Right ventricle myocardium superior (tissue), 1 donor: Measurements from ENCODE around the gene MCM9. TPM values are rescaled to one million over a fixed set of nuclear protein-coding genes. Genes with fewer than 3 reads are reported as not detected.

Experiments used
- ATAC-seq: fragments of 200-7000 bp; cut with Tn5 transposase; one replicate; pipeline ENCODE4 v1.9.1; 2020; ENCODE audit warnings: mild to moderate bottlenecking; ENCODE audit not compliant: poor library complexity
- DNase-seq: peaks from one replicate; pipeline ENCODE4 v3.0.0-alpha.2; 2020
- intact Hi-C: fragments of 100-400 bp; cut with DNase I; formaldehyde crosslinking; loops from one replicate; pipeline ENCODE4 v1.11.2; 2022
- total RNA-seq: library from RNA; stranded (reverse); fragmentation: NEBNext Ultra II Directional; extraction: Animal tissue kit (Norgen Biotek cat#: 25700); gene quantifications from one replicate; pipeline ENCODE4 v1.2.1, GENCODE V29; 2021
- donor health status: DM: no; HTN: yes; CAD: no; lungs with severe emphysema.

The MCM9 gene
- total RNA-seq, 1 donor from 2014 or later: 4.8 TPM

- DNase-seq (no peak), ATAC-seq (no peak)
- intact Hi-C loops: no loop called here
Measured at GRCh38 chr6:118897386-118897785, 37.6 kb downstream of the MCM9 start.

- intact Hi-C loops: no loop called here
- no peak for ATAC-seq
- DNase-seq: no peak
Measured at GRCh38 chr6:118896339-118897136, 38.4 kb downstream of the MCM9 start.

DNA sequence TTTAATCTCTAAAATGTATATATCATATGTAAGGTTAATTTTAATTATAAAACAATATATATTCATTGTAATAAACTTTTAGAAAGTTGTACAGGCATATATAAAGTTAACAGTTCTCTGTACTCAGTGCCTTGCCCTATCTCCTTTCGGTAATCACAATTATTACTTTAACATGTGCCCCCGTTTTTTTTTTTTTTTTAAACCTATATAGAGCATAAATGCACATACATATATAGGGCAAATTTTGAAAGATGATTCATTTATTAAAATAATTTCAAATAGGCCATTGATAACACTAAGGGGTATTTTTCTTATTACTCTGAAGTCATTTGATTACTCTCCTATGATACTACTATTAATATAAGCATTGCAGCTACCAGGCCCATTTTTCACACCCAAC, 39.1 kb downstream of the MCM9 start:
- DNase-seq (no peak), ATAC-seq (no peak)
- intact Hi-C loops: no loop called here

GRCh38 chr6:118895261-118895560, 39.7 kb downstream of the MCM9 start:
- DNase-seq (no peak), ATAC-seq (no peak)
- intact Hi-C loops: no loop called here

- peak; percentile 75 for ATAC-seq
- DNase-seq: peak; percentile 79
- intact Hi-C loops: no loop called here
Measured at GRCh38 chr6:118894425-118895260, 40.3 kb downstream of the MCM9 start.

DNA sequence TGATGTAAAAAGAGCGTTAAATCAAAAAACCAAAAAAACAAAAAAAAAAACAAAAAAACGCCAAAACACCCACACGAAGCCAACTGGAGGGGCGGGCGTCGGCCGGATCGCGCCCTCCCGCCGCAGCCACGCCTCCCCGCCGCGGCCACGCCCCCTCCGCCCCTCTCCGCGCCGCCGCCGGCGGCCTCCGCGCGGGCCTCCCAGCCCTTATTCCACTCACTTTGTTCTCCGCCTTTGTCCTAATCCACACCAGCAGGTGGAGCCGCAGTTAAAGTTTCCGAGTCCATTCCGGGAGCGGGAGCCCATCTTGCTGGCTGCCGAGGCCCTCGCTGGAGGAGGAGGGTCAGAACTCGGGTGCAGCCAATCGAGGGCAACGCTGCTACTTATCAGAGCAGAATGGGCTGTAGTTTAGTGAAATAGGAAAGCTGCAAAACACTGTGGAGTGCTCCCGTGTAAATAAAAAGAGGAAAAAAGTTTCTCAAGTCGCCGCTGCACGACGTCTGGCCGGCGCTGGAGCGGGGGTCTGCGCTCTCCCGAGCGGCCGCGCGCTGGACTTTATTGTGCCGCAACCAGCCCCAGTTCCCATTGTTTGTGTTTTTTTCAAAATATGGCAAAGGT, 41.0 kb downstream of the MCM9 start, which contains the start of gene ASF1A:
Gene ASF1A (plus strand): TSS at position 346 of the 618 bp plus-strand sequence. CDS start 262 bp downstream, at position 608.
- intact Hi-C loops: no loop called here
- DNase-seq: peak; percentile 97
- ATAC-seq: peak; percentile 93

GRCh38 chr6:118893064-118893806, 41.7 kb downstream of the MCM9 start:
- DNase-seq (no peak), ATAC-seq (peak; percentile 26)
- intact Hi-C loops: no loop called here

DNA sequence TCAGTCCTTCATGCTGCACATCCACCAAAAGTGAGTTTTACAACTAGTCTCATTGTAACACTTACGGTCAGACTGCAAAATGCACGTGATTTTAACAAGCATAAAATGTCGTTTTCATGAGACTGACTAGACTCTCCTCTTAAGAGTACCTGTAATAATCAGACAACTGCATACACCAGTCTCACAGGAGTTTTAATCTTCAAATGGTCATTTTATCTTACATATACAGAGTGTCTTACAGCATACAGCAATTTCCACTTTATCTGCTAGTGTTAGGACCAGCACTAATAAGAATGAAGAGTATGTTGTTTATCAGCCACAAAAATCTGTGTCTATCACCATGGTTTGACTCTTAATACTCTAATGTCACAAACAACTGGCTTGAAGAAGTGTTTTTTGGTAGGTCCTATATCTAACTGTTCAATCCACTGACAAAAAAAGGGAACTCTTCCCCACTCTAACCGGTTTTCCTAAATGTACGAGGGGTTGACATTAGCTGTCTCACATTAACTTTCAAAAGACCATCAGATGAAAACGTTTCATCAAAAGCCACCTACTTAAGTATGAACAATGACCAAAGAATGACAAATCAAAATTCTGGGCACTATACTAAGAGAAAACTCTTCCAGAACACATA, 42.5 kb downstream of the MCM9 start:
- DNase-seq (no peak), ATAC-seq (no peak)
- intact Hi-C loops: no loop called here

DNA sequence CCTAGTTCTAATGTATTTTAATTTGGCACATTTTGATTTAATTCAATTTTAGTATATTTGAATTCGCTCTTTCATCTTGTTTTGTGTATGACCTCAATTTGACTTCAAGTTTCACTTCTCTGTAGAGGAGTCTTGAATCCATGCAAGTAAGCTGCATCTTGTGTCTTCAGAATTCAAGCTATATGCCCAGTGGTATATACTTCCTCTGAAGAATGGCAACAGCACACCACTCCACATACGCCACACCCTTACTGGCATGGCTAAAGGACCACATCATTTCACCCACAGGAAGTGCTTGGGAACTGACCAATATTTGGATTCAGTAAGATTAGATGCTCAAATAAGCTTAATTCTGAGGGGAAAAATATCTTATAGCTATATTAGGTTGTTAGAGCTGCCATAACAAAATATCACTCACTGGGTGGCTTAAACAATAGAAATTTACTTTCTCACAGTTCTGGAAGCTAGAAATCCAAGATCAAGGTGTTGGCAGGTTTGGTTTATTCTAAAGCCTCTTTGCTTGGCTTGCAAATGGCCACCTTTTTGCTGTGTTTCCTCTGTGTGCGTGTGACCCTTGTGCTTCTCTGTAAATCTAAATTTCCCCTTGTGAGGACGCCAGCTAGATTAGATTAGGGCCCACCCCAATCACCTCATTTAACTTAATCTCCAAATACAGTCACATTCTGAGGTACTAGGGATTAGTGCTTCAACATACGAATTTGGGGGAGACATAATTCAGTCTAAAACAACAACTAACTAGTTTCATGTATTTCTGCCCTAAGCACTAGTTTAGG, 43.8 kb downstream of the MCM9 start:
- DNase-seq (no peak), ATAC-seq (no peak)
- intact Hi-C loops: no loop called here

DNA sequence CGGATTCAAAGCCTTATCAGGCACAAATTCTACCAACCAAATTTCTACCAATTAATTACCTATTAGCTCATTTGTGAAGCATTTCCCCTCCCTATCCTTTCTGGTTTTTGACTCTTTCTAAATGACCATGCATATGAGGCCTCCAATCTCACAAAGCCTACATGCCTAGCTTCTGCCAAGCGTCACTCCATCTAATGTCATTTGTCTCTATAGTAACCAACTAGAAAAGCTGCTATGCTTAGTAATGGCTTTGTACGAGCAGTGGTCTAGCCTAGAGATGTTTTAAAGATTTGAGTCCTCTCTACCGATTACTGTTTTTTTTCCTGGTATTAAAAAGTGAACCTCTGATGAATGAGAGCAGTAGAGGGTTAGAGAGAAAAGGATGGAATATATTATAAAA, 45.8 kb downstream of the MCM9 start:
- no peak for ATAC-seq
- intact Hi-C loops: no loop called here

DNA sequence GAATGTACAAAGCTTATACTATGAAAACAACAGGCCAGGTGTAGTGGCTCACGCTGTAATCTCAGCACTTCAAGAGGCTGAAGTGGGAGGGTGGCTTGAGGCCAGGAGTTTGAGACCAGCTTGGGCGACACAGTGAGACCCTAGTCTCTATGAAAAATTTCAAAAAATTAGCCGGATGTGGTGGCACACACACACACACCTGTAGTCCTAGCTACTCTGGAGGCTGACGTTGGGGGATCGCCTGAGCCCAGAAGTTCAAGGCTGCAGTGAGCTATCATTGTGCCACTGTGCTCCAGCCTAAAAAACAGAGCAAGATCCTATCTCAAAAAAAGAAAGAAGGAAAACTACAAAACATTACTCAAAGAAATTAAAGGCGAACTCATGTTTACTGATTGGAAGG, 48.3 kb downstream of the MCM9 start:
- no peak for DNase-seq
- intact Hi-C loops: no loop called here
- no peak for ATAC-seq

More for the DNA sequence above, 45.8 kb downstream of the MCM9 start:
- DNase-seq: no peak

DNA sequence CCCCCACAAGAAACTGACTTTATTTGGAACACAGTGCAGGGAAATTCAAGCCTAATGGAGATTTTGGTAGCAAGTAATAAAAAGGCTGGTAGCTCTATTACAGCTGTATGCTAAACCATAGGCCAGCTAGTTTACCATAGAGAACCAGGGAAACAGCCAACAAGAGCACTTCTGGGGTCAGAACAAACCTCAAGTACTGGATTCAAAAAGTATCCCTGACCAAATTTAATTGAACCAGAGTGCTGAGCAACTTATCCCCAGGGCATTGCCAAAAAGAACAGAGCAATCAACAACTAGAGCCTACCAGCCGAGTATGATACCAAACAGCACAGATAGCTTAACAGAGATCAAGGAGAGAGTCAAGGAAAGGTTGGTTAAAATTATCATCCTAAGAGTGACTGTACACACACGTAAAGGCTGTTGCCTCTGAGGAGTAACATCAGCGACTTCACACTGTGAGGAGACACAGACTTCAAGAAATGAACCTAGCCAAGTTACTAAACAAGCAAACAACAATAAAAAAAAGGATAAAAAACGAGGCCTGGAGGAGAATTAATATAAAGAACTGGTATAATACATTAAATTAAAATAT, 52.5 kb downstream of the MCM9 start:
- intact Hi-C loops: no loop called here
- ATAC-seq (no peak), DNase-seq (no peak)

DNA sequence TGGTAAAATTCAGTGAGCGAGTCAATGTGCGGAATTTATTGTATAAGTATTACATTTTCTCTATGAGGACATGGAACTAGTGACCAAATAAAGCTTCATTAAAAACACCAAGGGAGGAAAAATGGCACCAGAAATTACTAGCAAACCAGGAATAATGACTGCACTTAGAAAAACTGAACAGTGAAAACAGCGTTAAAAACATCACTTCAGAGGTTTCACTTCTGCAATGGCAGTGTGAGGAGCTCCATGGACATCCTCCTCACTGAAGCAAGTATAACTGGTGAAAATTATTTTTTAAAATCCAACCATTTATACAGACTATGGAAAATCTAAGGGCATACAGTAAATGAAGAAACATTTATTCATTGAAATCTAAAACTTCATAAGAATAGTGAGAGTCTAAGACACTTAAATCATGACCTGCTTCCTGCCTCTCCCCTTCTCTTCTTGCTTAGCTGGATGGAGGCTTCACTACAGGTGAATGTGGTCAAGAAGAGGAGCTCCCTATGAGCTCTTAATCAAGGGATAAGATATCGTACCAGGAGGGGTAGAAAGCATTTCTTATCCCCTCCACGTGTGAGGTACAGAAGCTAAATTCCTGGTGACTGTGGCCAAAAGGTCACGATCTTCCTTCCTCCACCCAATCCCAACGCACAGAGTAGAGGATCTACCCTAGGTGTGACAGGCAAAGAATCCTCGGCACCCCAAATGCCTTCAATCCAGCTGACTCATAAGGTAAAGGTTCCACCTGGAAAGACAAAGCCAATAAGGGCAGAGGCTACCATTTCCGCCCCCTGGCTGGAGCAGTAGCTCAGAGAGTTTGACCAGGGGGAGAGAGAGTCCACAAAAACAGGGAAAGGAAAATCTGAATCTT, 53.3 kb downstream of the MCM9 start:
- ATAC-seq: no peak
- no peak for DNase-seq
- intact Hi-C loops: no loop called here

DNA sequence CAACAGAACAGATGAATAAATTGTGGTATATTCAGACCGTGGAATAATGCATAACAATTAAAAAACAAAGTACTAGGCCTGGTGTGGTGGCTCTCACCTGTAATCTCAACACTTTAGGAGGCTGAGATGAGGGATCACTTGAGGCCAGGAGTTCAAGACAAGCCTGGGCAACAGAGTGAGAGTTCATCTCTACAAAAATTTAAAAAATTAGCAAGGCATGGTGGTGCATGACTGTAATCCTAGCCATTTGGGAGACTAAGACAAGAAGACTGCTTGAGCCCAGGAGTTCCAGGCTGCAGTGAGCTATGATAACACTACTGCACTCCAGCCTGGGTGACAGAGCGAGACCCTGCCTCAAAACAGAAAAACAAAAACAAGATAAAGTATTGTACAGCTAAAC, 57.2 kb downstream of the MCM9 start:
- intact Hi-C loops: no loop called here
- no peak for DNase-seq
- ATAC-seq: no peak

DNA sequence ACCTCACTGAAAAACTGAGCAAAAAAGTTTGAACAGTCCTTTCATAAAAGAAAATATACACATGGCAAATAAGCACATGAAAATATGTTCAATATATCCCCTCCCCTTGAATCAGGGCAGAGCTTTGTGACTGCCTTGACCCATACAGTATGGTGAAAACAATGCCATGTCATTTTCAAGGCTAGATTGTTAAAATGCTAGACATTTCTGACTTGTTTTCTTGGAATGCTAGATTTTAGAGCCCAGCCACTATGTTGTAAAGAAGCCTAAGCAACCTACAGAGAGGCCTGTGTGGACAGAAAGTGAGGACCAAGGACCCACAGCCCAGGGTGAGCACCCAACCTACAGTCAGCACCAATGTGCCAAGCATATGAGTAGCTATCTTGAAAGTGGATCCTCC, 58.1 kb downstream of the MCM9 start:
- ATAC-seq: no peak
- intact Hi-C loops: no loop called here
- DNase-seq: no peak

- ATAC-seq: no peak
Measured at GRCh38 chr6:118876198-118876597, 58.8 kb downstream of the MCM9 start.

DNA sequence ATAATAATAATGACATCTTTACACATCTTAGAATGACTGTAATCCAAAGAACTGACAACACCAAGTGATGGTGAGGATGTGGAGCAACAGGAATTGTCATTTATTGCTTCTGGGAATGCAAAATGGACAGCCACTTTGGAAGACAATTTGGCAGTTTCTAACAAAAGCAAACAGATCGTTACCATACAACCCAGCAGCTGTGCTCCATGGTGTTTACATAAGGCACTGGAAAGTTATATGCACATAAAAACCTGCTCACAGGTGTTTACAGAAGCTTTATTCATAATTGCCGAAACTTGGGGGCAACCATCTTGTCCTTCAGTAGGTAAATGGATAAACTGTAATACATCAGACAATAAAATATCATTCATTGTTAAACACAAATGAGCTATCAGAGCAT, 59.3 kb downstream of the MCM9 start:
- DNase-seq (no peak), ATAC-seq (no peak)
- intact Hi-C loops: no loop called here

More at GRCh38 chr6:118876198-118876597, 58.8 kb downstream of the MCM9 start:
- intact Hi-C loops: no loop called here
- no peak for DNase-seq
